HG03139 (cell line): ENCODE data around the gene DMD.

ENCODE experiments used
- ATAC-seq: cut with Tn5 transposase; IDR thresholded peaks from one replicate; pipeline ENCODE4 v1.9.1; 2021; ENCODE audit not compliant: unreplicated experiment

Gene DMD

GRCh38 chrX:32514986-32515385, 696.4 kb downstream of the DMD start:
- ATAC-seq: peak; percentile 82

- no peak for ATAC-seq
These were observed 709.7 kb downstream of the DMD start for GRCh38 chrX:32501606-32502005.

- ATAC-seq: no peak
These were observed 714.7 kb downstream of the DMD start for GRCh38 chrX:32496671-32497070.

GRCh38 chrX:32495855-32496254, 715.5 kb downstream of the DMD start:
- ATAC-seq: no peak

- no peak for ATAC-seq
These were observed 722.2 kb downstream of the DMD start for GRCh38 chrX:32489125-32489524.

GRCh38 chrX:32483534-32484136, 727.7 kb downstream of the DMD start:
- ATAC-seq: no peak

GRCh38 chrX:32480019-32480418, 731.3 kb downstream of the DMD start:
- no peak for ATAC-seq

- ATAC-seq: no peak
These were observed 739.0 kb downstream of the DMD start for GRCh38 chrX:32472364-32472763.

- ATAC-seq: no peak
These were observed 755.6 kb downstream of the DMD start for GRCh38 chrX:32455704-32456103.

GRCh38 chrX:32451954-32452695, 759.2 kb downstream of the DMD start:
- ATAC-seq: no peak

- peak; percentile 54 for ATAC-seq
These were observed 762.4 kb downstream of the DMD start for GRCh38 chrX:32448945-32449344.

GRCh38 chrX:32448320-32448719, 763.0 kb downstream of the DMD start:
- peak; percentile 100 for ATAC-seq

- no peak for ATAC-seq
These were observed 763.7 kb downstream of the DMD start for GRCh38 chrX:32447640-32448039.

- ATAC-seq: no peak
These were observed 767.5 kb downstream of the DMD start for GRCh38 chrX:32443841-32444240.

GRCh38 chrX:32421266-32421665, 790.1 kb downstream of the DMD start:
- ATAC-seq: no peak

- no peak for ATAC-seq
These were observed 803.0 kb downstream of the DMD start for GRCh38 chrX:32408389-32408788.

GRCh38 chrX:32397562-32398216, 813.7 kb downstream of the DMD start:
- peak; percentile 56 for ATAC-seq

GRCh38 chrX:32395878-32396277, 815.5 kb downstream of the DMD start:
- no peak for ATAC-seq

GRCh38 chrX:32392655-32393054, 818.7 kb downstream of the DMD start:
- ATAC-seq: no peak

- ATAC-seq: no peak
These were observed 840.7 kb downstream of the DMD start for GRCh38 chrX:32370456-32371205.

- ATAC-seq: no peak
These were observed 917.2 kb downstream of the DMD start for GRCh38 chrX:32293962-32294700.
